RWPE1 (cell line): Measurements from ENCODE around the gene GNA12.

Experiments
- CTCF ChIA-PET: fragments of 350-600 bp; sonication (Branson Sonifier 250); formaldehyde crosslinking; extraction: SDS; loops from one replicate; lab custom pipeline; 2021; lab: Yijun Ruan, JAX
- POLR2A ChIA-PET: fragments of 400-600 bp; formaldehyde crosslinking; extraction: SDS; loops from one replicate; lab custom pipeline; 2020; ENCODE audit warnings: antibody characterized with exemption; ENCODE audit not compliant: low non-redundant PET; lab: Yijun Ruan, JAX
- DNase-seq: peaks from one replicate; pipeline ENCODE4 v3.0.0; 2012; ENCODE audit warnings: low spot score
- H3K27ac ChIP-seq: fragments of 450-650 bp; 2 replicates; pipeline ENCODE4 v1.5.1; 2017
- TF ChIP-seq, protein P1 (sequence below): fragments of 450-650 bp; conservative IDR thresholded peaks from 2 replicates; pipeline ENCODE4 v1.5.1; 2017; ENCODE audit warnings: low read depth, mild to moderate bottlenecking

Gene GNA12

DNA sequence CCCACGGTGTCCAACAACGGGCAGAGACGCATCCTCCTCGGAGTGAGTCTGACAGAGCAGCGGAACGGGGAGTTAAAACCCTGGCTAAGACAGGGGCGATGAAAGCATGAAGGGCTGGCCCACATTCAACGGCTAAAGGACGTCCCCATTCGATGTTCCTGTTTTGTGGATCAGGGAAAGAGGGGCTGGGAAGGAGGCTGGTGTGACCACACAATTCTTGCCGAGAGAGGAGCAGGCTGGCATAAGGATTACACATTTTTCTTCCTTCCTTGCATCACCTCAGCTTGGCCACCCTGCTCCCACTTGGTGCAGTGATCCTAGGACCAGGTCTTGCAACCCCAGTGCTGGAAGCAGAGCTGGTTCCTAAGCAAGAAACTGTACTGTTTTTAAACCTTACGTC lies 67.7 kb downstream of the GNA12 start:
- DNase-seq = no peak
- TF ChIP-seq, protein P1, sequence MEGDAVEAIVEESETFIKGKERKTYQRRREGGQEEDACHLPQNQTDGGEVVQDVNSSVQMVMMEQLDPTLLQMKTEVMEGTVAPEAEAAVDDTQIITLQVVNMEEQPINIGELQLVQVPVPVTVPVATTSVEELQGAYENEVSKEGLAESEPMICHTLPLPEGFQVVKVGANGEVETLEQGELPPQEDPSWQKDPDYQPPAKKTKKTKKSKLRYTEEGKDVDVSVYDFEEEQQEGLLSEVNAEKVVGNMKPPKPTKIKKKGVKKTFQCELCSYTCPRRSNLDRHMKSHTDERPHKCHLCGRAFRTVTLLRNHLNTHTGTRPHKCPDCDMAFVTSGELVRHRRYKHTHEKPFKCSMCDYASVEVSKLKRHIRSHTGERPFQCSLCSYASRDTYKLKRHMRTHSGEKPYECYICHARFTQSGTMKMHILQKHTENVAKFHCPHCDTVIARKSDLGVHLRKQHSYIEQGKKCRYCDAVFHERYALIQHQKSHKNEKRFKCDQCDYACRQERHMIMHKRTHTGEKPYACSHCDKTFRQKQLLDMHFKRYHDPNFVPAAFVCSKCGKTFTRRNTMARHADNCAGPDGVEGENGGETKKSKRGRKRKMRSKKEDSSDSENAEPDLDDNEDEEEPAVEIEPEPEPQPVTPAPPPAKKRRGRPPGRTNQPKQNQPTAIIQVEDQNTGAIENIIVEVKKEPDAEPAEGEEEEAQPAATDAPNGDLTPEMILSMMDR = no peak
- POLR2A ChIA-PET = no interaction called here
- CTCF ChIA-PET = no interaction called here
- H3K27ac ChIP-seq = 0 out of 2 replicates have a peak overlapping the region, but pooled peaks have one; percentile 2

DNA sequence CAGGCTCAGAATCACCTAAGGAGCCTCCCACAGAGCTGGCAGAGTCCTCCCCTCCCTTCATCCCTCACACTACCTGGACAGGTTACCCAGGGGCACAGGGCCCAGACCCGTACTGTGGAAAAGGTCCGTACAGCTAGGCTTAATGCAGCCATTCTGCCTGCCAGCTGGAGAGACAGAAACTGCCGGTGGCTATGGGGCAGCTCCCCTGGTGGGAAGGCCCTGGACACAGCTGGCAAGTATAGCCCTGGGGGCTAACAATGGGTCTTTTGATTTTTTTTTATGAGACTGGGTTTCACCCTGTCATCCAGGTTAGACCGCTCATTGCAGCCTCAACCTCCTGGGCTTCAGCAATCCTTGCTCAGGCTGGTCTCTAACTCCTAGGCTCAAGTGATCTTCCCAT lies 68.3 kb downstream of the GNA12 start:
- no peak for DNase-seq
- H3K27ac ChIP-seq = 0 out of 2 replicates have a peak overlapping the region, but pooled peaks have one; percentile 2
- ChIA-PET CTCF (no interaction called here), POLR2A (no interaction called here)
- TF ChIP-seq, protein P1 = no peak

DNA sequence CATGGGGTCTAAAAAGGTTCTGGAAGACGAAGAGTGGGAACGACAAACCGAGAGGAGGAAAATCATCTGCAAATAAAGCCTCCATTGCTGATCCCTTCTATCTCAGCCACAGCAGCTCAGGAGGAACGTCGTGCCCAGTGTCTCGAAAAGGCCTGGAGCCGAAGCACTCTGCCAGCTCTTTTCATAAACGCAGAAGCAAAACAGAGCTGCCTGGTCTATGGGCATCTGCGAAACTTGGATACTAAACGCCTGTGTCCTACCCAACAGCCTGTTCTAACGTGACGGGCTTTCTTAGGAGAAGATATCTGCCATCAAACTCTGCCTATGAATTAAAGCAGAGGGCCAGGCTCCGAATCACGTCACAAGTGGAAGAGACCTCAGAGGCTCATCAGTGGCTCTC lies 68.7 kb downstream of the GNA12 start:
- POLR2A ChIA-PET = no interaction called here
- no peak for DNase-seq
- H3K27ac ChIP-seq = 0 out of 2 replicates have a peak overlapping the region, but pooled peaks have one; percentile 2
- TF ChIP-seq, protein P1 = no peak
- CTCF ChIA-PET = no interaction called here

DNA sequence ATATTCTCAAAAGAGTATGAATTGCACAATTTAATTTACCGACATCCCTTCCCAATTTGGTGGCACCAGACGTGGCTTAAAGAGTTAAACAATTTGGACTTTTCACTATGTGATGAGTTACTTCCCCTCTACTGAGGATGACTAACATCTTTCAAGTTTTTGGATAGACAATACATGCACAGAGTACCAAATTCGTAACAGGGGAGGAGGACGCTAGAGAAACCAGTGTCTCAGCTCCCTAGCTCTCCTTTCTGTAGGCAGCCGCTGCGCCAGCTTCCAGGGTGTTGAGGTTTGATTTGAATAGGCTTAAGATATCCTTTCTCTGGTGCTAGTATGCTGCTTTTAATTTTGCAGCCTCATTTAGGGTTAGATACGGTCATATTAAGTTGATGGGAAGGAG lies 69.2 kb downstream of the GNA12 start:
- no peak overlapping the region for H3K27ac ChIP-seq
- POLR2A ChIA-PET = no interaction called here
- TF ChIP-seq, protein P1 = no peak
- DNase-seq = no peak
- CTCF ChIA-PET = no interaction called here

DNA sequence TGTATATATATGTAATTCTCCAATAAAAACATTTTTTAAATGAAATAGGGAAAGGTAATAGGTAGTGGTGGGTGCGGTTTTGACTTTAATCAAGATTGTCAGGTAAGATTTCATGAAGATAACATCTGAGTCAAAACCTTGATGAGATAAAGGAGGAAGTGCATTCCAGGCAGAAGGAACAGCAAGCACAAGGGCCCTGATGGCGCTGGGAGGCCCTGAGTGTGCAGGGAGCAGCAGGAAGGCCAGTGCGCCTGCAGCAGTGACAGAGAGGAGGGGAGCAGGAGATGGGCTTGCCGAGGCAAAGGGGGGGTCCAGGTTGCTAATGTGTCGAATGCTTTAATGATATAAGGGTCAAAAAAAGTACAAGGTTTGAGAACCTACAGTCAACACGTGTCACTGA lies 69.8 kb downstream of the GNA12 start:
- TF ChIP-seq, protein P1 = no peak
- no peak for DNase-seq
- ChIA-PET CTCF (interaction anchor here (0.6 kb wide), 1 partner anchor 437 kb away, joined by 3 read pairs; no protein-coding TSS in a partner anchor), POLR2A (no interaction called here)
- no peak overlapping the region for H3K27ac ChIP-seq

DNA sequence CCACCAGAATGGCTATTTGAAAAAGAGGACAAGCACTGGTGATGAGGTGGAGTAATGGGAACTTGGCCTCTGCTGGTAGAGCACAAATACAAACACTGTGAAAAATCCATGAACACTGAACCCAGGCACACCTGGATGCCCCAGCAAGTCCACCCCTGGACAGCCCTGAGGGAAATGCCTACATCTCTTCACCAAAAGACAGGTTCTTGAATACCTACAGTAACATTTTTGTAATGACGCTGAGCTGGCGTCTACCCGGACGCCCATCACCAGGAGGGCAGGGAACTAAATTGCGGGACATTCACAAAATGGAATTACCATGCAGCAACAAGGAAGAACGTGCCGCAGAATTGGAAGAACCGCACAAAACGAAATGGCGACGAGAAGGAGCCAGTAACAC lies 70.5 kb downstream of the GNA12 start:
- ChIA-PET POLR2A (no interaction called here), CTCF (interaction anchor here (0.6 kb wide), 2 partner anchors 75 to 436 kb away, joined by 3 read pairs; no protein-coding TSS in a partner anchor)
- TF ChIP-seq, protein P1 = no peak
- no peak overlapping the region for H3K27ac ChIP-seq
- DNase-seq = no peak

DNA sequence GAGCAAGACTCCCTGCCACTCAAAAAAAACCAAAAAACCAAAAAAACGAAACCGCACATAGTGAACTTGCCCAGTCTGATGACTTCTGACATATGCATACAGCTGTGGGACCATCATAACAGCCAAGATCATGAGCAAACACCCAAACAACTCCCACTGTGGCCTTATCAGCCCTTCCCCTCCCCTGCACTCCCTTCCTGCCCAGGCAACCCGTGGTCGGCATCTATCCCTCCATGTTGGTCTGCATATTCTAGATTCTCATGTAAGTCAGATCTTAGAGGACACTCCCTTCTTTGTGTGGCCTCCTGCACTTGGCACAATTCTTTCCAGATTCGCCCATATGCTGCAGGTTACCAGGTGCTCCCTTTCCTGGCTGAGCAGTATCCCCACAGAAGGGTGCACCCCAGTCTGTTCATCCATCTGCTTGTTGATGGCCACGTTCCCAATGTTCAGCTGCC lies 72.8 kb downstream of the GNA12 start:
- ChIA-PET CTCF (no interaction called here), POLR2A (no interaction called here)
- no peak for DNase-seq
- no peak overlapping the region for H3K27ac ChIP-seq
- TF ChIP-seq, protein P1 = no peak
